PC-3 (cell line): ENCODE measurements around the gene SLC6A11.

ENCODE experiments used
- EZH2 ChIP-seq: fragments of 300-600 bp; sonication (generic); IDR thresholded peaks from one replicate; pipeline ENCODE4 v1.6.1; 2017; ENCODE audit warnings: antibody characterized with exemption, mild to moderate bottlenecking, low read length; ENCODE audit not compliant: unreplicated experiment
- TF ChIP-seq, protein P1 (sequence below): fragments of 300-600 bp; sonication (generic); conservative IDR thresholded peaks from 2 replicates; pipeline ENCODE4 v1.5.1; 2017; ENCODE audit warnings: antibody characterized with exemption, low read depth, mild to moderate bottlenecking, low read length

DNA sequence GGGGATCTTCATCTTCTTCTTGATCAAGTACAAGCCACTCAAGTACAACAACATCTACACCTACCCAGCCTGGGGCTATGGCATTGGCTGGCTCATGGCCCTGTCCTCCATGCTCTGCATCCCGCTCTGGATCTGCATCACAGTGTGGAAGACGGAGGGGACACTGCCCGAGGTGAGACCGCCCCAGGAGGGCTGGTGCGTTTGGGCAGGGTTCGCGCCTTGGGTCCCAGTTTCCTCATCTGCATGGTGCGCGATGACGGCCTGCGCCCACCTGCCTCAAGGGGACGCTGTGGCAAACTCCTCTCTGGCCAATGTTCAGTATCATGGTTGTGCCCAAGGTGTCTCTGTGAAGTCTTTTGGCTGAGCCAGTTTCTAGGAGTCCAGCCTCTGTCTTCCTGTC, 119.0 kb downstream of the SLC6A11 start:
- TF ChIP-seq, protein P1, sequence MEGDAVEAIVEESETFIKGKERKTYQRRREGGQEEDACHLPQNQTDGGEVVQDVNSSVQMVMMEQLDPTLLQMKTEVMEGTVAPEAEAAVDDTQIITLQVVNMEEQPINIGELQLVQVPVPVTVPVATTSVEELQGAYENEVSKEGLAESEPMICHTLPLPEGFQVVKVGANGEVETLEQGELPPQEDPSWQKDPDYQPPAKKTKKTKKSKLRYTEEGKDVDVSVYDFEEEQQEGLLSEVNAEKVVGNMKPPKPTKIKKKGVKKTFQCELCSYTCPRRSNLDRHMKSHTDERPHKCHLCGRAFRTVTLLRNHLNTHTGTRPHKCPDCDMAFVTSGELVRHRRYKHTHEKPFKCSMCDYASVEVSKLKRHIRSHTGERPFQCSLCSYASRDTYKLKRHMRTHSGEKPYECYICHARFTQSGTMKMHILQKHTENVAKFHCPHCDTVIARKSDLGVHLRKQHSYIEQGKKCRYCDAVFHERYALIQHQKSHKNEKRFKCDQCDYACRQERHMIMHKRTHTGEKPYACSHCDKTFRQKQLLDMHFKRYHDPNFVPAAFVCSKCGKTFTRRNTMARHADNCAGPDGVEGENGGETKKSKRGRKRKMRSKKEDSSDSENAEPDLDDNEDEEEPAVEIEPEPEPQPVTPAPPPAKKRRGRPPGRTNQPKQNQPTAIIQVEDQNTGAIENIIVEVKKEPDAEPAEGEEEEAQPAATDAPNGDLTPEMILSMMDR: no peak
- TF ChIP-seq EZH2: no peak
